Hepatocyte (in vitro differentiated cells): ENCODE measurements around the gene CDADC1. TPM values are rescaled to one million over a fixed set of nuclear protein-coding genes. Genes with fewer than 3 reads are reported as not detected.

Experiments used
- DNase-seq: peaks from one replicate; pipeline ENCODE4 v3.0.0-alpha.2; 2016; ENCODE audit warnings: low spot score
- H2AFZ ChIP-seq: fragments of 200-600 bp; sonication (generic); 2 replicates; pipeline ENCODE4 v1.6.0; 2016; ENCODE audit warnings: antibody characterized with exemption, mild to moderate bottlenecking
- H3K27ac ChIP-seq: fragments of 200-600 bp; sonication (generic); 2 replicates; pipeline ENCODE4 v1.5.1; 2016; ENCODE audit warnings: mild to moderate bottlenecking
- H3K27me3 ChIP-seq: fragments of 200-600 bp; sonication (generic); 2 replicates; pipeline ENCODE4 v1.6.1; 2016
- H3K36me3 ChIP-seq: fragments of 200-600 bp; sonication (generic); replicated peaks from 2 replicates; pipeline ENCODE4 v1.5.1; 2016; ENCODE audit warnings: low read depth; ENCODE audit not compliant: insufficient read depth
- H3K4me1 ChIP-seq: fragments of 200-600 bp; sonication (generic); 2 replicates; pipeline ENCODE4 v1.5.1; 2016; ENCODE audit warnings: mild to moderate bottlenecking, moderate library complexity; ENCODE audit not compliant: insufficient read depth
- H3K4me2 ChIP-seq: fragments of 200-600 bp; sonication (generic); 2 replicates; pipeline ENCODE4 v1.6.0; 2016
- H3K4me3 ChIP-seq: fragments of 200-600 bp; sonication (generic); 2 replicates; pipeline ENCODE4 v1.5.1; 2016; ENCODE audit warnings: mild to moderate bottlenecking
- H3K79me2 ChIP-seq: fragments of 200-600 bp; sonication (generic); 2 replicates; pipeline ENCODE4 v1.6.0; 2017; ENCODE audit warnings: mild to moderate bottlenecking
- H3K9me2 ChIP-seq: fragments of 200-600 bp; sonication (generic); replicated peaks from 2 replicates; pipeline ENCODE4 v1.6.0; 2017; ENCODE audit warnings: mild to moderate bottlenecking; ENCODE audit not compliant: insufficient read depth
- H3K9me3 ChIP-seq: fragments of 200-600 bp; sonication (generic); 2 replicates; pipeline ENCODE4 v1.5.1; 2016; ENCODE audit warnings: low read depth, mild to moderate bottlenecking
- H4K20me1 ChIP-seq: fragments of 200-600 bp; sonication (generic); 2 replicates; pipeline ENCODE4 v1.6.0; 2016; ENCODE audit warnings: mild to moderate bottlenecking; ENCODE audit not compliant: insufficient read depth, poor library complexity, severe bottlenecking
- EZH2 ChIP-seq: fragments of 200-600 bp; sonication (generic); IDR thresholded peaks from 2 replicates; pipeline ENCODE4 v1.6.1; 2016; ENCODE audit warnings: antibody characterized with exemption, mild to moderate bottlenecking, borderline replicate concordance
- EZH2phosphoT487 ChIP-seq: fragments of 200-600 bp; sonication (generic); IDR thresholded peaks from one replicate; pipeline ENCODE4 v1.6.1; 2018; ENCODE audit warnings: antibody characterized with exemption, mild to moderate bottlenecking, low read depth, moderate library complexity; ENCODE audit not compliant: unreplicated experiment, severe bottlenecking
- WGBS: methylation state at CpG from one replicate; pipeline ENCODE4 v1.1.6; 2016; ENCODE audit warnings: low lambda C conversion rate; ENCODE audit errors: missing lambda C conversion rate; 5-methylcytosine and 5-hydroxymethylcytosine counted together
- polyA plus RNA-seq: library from polyadenylated mRNA; unstranded; fragments of >200 nt; fragmentation: Nextera tagmentation; extraction: Ambion mirVana; gene quantifications from 2 replicates; pipeline ENCODE4 v1.2.1, GENCODE V29; 2016
- total RNA-seq: library from RNA; depleted of rRNA; stranded (reverse); fragments of >200 nt; gene quantifications from 2 replicates; pipeline ENCODE4 v1.2.3, GENCODE V29; 2014
- TF ChIP-seq, protein P1 (sequence below): fragments of 200-600 bp; sonication (generic); IDR thresholded peaks from 2 replicates; pipeline ENCODE4 v1.5.1; 2016; ENCODE audit warnings: antibody characterized with exemption, mild to moderate bottlenecking; ENCODE audit not compliant: poor library complexity

CDADC1 gene
- total and polyA plus RNA-seq, 2 experiments from 2014 or later = 4.0 to 7.3 TPM

DNA sequence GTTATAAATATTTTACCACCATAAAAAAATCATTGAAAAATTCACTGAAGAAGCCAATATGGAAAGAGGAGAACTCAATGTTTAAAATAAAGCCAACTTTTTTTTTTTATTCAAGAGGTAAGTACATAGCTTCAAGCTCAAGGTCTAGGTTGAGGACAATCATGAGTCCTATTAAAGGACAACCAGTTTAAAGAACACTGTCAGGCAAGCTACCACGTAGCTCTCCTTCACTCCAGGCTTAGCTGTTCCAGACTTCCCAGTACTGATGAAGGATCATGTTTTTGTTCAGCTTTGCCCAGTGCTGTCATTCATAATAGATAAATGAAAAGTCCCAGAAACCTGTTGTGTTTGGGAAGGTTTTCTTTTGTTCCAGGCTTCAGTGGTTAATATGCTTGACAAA is 37.6 kb upstream of the CDADC1 start:
- Histone ChIP-seq H3K4me3 (no peak overlapping the region), H3K9me3 (no peaks in the 10 kb centered on the region), H3K36me3 (no peaks in the 10 kb centered on the region), H3K27ac (no peak overlapping the region), H3K9me2 (no peaks in the 10 kb centered on the region), H3K27me3 (no peaks in the 10 kb centered on the region), H3K4me2 (no peak overlapping the region), H3K79me2 (no peaks in the 10 kb centered on the region), H4K20me1 (no peaks in the 10 kb centered on the region), H2AFZ (no peak overlapping the region), H3K4me1 (no peaks in the 10 kb centered on the region)
- DNase-seq = no peak
- TF ChIP-seq EZH2 (no peak), EZH2phosphoT487 (no peak)
- TF ChIP-seq, protein P1, sequence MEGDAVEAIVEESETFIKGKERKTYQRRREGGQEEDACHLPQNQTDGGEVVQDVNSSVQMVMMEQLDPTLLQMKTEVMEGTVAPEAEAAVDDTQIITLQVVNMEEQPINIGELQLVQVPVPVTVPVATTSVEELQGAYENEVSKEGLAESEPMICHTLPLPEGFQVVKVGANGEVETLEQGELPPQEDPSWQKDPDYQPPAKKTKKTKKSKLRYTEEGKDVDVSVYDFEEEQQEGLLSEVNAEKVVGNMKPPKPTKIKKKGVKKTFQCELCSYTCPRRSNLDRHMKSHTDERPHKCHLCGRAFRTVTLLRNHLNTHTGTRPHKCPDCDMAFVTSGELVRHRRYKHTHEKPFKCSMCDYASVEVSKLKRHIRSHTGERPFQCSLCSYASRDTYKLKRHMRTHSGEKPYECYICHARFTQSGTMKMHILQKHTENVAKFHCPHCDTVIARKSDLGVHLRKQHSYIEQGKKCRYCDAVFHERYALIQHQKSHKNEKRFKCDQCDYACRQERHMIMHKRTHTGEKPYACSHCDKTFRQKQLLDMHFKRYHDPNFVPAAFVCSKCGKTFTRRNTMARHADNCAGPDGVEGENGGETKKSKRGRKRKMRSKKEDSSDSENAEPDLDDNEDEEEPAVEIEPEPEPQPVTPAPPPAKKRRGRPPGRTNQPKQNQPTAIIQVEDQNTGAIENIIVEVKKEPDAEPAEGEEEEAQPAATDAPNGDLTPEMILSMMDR = no peak
- 85% methylated on average over 1 of the region's 1 CpG for WGBS

DNA sequence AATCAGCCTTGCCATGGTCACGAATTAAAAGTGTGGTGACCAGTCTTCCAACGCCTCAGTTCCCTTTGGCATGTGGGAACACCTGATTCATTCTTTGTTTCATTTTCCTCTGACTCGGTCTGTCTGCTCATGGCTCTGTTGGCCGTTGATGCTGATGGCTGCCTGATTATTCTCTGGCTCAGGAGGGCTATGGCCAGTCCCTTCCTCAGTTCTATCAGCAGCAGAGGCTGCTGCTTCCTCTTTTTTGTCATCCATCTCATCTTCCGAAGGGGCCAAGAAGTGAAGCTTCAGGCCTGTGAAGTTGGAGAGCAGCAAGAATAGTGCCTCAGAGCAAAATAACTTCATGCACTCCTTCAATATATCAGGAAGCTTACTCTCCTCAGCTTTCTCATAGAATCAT is 37.1 kb upstream of the CDADC1 start:
- WGBS = over 99% methylated on average over 5 of the region's 5 CpGs
- H3K4me1 ChIP-seq = no peaks in the 10 kb centered on the region

DNA sequence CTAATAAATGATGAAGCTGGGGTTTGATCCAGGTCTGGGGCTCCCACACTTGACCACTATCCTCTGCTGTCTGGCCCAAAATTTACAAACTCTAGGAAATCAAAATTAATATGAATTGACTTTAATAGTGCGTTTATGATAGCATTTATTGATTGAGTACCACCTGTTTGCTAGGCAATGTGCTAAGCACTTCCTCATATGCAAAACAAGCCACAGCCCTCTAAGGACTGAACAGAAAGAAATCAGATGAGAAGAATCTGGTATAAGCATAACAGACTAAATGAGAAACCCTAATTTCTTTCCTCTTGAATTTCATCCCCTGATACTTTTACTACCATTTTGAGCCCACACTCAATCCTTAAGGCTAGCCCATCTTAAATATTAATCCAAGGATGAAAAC is 34.2 kb upstream of the CDADC1 start:
- no peaks in the 10 kb centered on the region for H3K9me3 ChIP-seq
- 96% methylated on average over 1 of the region's 1 CpG for WGBS
- H3K4me1 ChIP-seq = no peaks in the 10 kb centered on the region
- H2AFZ ChIP-seq = no peak overlapping the region
- TF ChIP-seq EZH2phosphoT487 = no peak
- TF ChIP-seq, protein P1 = no peak
- no peak for TF ChIP-seq EZH2
- no peak overlapping the region for H3K27ac ChIP-seq
- H3K9me2 ChIP-seq = no peaks in the 10 kb centered on the region
- H3K4me2 ChIP-seq = no peak overlapping the region
- H3K4me3 ChIP-seq = no peak overlapping the region
- no peak for DNase-seq
- H3K36me3 ChIP-seq = no peaks in the 10 kb centered on the region
- H3K27me3 ChIP-seq = peaks cover 23% of the 10 kb centered on the region
- H4K20me1 ChIP-seq = no peaks in the 10 kb centered on the region
- H3K79me2 ChIP-seq = no peaks in the 10 kb centered on the region

More for the DNA sequence above, 37.1 kb upstream of the CDADC1 start:
- H3K9me2 ChIP-seq = no peaks in the 10 kb centered on the region
- H3K9me3 ChIP-seq = no peaks in the 10 kb centered on the region
- no peak overlapping the region for H3K4me3 ChIP-seq
- no peak for TF ChIP-seq EZH2phosphoT487
- TF ChIP-seq, protein P1 = no peak
- TF ChIP-seq EZH2 = no peak
- no peaks in the 10 kb centered on the region for H3K79me2 ChIP-seq
- H3K27me3 ChIP-seq = no peaks in the 10 kb centered on the region
- no peak overlapping the region for H3K4me2 ChIP-seq
- H2AFZ ChIP-seq = no peak overlapping the region
- no peak overlapping the region for H3K27ac ChIP-seq
- H3K36me3 ChIP-seq = no peaks in the 10 kb centered on the region
- no peaks in the 10 kb centered on the region for H4K20me1 ChIP-seq
- no peak for DNase-seq
